Neuronal stem cell (in vitro differentiated cells): ENCODE results near the gene ITSN1.

ENCODE experiments used
- DNase-seq: peaks from one replicate; pipeline ENCODE4 v3.0.0-alpha.2; 2013; ENCODE audit warnings: low spot score
- H2AFZ ChIP-seq: one replicate; pipeline ENCODE4 v1.6.1; 2013; ENCODE audit warnings: mild to moderate bottlenecking, low read length, inconsistent platforms
- H2AK5ac ChIP-seq: 2 replicates; pipeline ENCODE4 v1.6.1; 2013; ENCODE audit warnings: low read depth, mild to moderate bottlenecking, inconsistent platforms, low read length, moderate library complexity, mixed read lengths
- H2BK120ac ChIP-seq: 2 replicates; pipeline ENCODE4 v1.6.1; 2013; ENCODE audit warnings: low read depth, mild to moderate bottlenecking, inconsistent platforms, low read length, moderate library complexity, mixed read lengths
- H2BK12ac ChIP-seq: one replicate; pipeline ENCODE4 v1.6.1; 2013; ENCODE audit warnings: low read length, inconsistent platforms
- H2BK15ac ChIP-seq: 2 replicates; pipeline ENCODE4 v1.6.1; 2013; ENCODE audit warnings: mild to moderate bottlenecking, low read length, inconsistent platforms, mixed read lengths
- H2BK5ac ChIP-seq: one replicate; pipeline ENCODE4 v1.6.1; 2013; ENCODE audit warnings: inconsistent platforms, mild to moderate bottlenecking, low read length, moderate library complexity
- H3K14ac ChIP-seq: one replicate; pipeline ENCODE4 v1.6.1; 2013; ENCODE audit warnings: low read length, inconsistent platforms
- H3K18ac ChIP-seq: 2 replicates; pipeline ENCODE4 v1.6.1; 2013; ENCODE audit warnings: low read length, inconsistent platforms
- H3K23ac ChIP-seq: 2 replicates; pipeline ENCODE4 v1.6.1; 2013; ENCODE audit warnings: low read depth, mild to moderate bottlenecking, mixed read lengths, low read length, inconsistent platforms; ENCODE audit not compliant: poor library complexity
- H3K27ac ChIP-seq: replicated peaks from 3 replicates; pipeline ENCODE4 v1.5.1; 2013; ENCODE audit warnings: low read length, inconsistent platforms
- H3K27me3 ChIP-seq, 3 experiments: 2 replicates each; pipeline ENCODE4 v1.6.1; 2013; ENCODE audit warnings: low read length in 3 of 3, mild to moderate bottlenecking in 2 of 3, inconsistent platforms in 1 of 3, low read depth in 1 of 3, mixed read lengths in 1 of 3, moderate library complexity in 1 of 3; ENCODE audit not compliant: control insufficient read depth in 3 of 3, insufficient read depth in 3 of 3
- H3K36me3 ChIP-seq, 2 donors: replicated peaks in 1 of 2; 2 replicates each; pipeline ENCODE4 v1.6.1; 2013; ENCODE audit warnings: low read length in 2 of 2; ENCODE audit not compliant: control insufficient read depth in 2 of 2, insufficient read depth in 2 of 2
- H3K4ac ChIP-seq: 2 replicates; pipeline ENCODE4 v1.6.1; 2013; ENCODE audit warnings: inconsistent platforms, mild to moderate bottlenecking, low read length, moderate library complexity
- H3K4me1 ChIP-seq, 2 donors: 1 replicate in 1 of 2; 2 replicates in 1 of 2; pipeline ENCODE4 v1.6.1; 2013; ENCODE audit warnings: low read length in 2 of 2, low read depth in 1 of 2; ENCODE audit not compliant: control insufficient read depth in 2 of 2, insufficient read depth in 1 of 2
- H3K4me2 ChIP-seq: one replicate; pipeline ENCODE4 v1.6.1; 2013; ENCODE audit warnings: mild to moderate bottlenecking, low read length, inconsistent platforms; ENCODE audit not compliant: insufficient read depth, poor library complexity, severe bottlenecking
- H3K4me3 ChIP-seq, 2 donors: 2 replicates each; pipeline ENCODE4 v1.5.1; 2013; ENCODE audit warnings: low read length in 2 of 2, mild to moderate bottlenecking in 2 of 2, inconsistent platforms in 1 of 2, moderate library complexity in 1 of 2
- H3K79me1 ChIP-seq: one replicate; pipeline ENCODE4 v1.6.1; 2013; ENCODE audit warnings: low read depth, mild to moderate bottlenecking, inconsistent platforms, low read length, moderate library complexity
- H3K9ac ChIP-seq: one replicate; pipeline ENCODE4 v1.6.1; 2013; ENCODE audit warnings: mild to moderate bottlenecking, low read depth, low read length, inconsistent platforms; ENCODE audit not compliant: poor library complexity
- H3K9me3 ChIP-seq, 2 donors: replicated peaks in 1 of 2; 2 replicates each; pipeline versions ENCODE3 to v1.6.1; 2013; ENCODE audit warnings: low read length in 2 of 2, mild to moderate bottlenecking in 2 of 2, inconsistent platforms in 1 of 2, low read depth in 1 of 2, mixed read lengths in 1 of 2, moderate library complexity in 1 of 2; ENCODE audit not compliant: control insufficient read depth in 2 of 2, insufficient read depth in 1 of 2
- H4K8ac ChIP-seq: one replicate; pipeline ENCODE4 v1.6.1; 2013; ENCODE audit warnings: low read depth, mild to moderate bottlenecking, inconsistent platforms, low read length, moderate library complexity
- H4K91ac ChIP-seq: one replicate; pipeline ENCODE4 v1.6.1; 2013; ENCODE audit warnings: low read length, low read depth, mild to moderate bottlenecking, inconsistent platforms; ENCODE audit not compliant: poor library complexity
- WGBS, 2 donors: extraction: QIAGEN DNeasy Blood & Tissue Kit; methylation state at CpG; one replicate each; pipeline ENCODE4 v1.1.7; 2013; ENCODE audit warnings: missing lambda C conversion rate in 2 of 2, mixed read lengths in 1 of 2; ENCODE audit not compliant: insufficient read length in 2 of 2, insufficient replicate concordance in 1 of 2; ENCODE audit errors: extremely low coverage in 2 of 2; 5-methylcytosine and 5-hydroxymethylcytosine counted together

ITSN1 gene

GRCh38 chr21:33775100-33775828 lies 133.0 kb downstream of the ITSN1 start:
- Histone ChIP-seq H3K23ac (no peak overlapping the region), H3K4me3 (no peak overlapping the region), H3K4me1 (no peaks in the 10 kb centered on the region), H2BK15ac (no peak overlapping the region), H3K14ac (no peak overlapping the region), H2AK5ac (no peak overlapping the region), H3K4ac (no peak overlapping the region), H3K27ac (no peak overlapping the region), H4K8ac (no peak overlapping the region), H3K9ac (no peak overlapping the region), H4K91ac (no peak overlapping the region), H2BK5ac (no peak overlapping the region), H2AFZ (no peak overlapping the region), H3K4me2 (no peak overlapping the region), H3K18ac (no peak overlapping the region), H3K79me1 (no peaks in the 10 kb centered on the region), H3K36me3 (peaks cover 17 to 90% of the 10 kb centered on the region in 2 donors), H2BK120ac (no peak overlapping the region), H3K27me3 (no peaks in the 10 kb centered on the region), H2BK12ac (no peak overlapping the region), H3K9me3 (peaks cover 2 to 20% of the 10 kb centered on the region in 2 donors)
- no CpG with 5 or more reads among the region's 2 CpGs for WGBS, 2 donors
- no peak for DNase-seq

DNA sequence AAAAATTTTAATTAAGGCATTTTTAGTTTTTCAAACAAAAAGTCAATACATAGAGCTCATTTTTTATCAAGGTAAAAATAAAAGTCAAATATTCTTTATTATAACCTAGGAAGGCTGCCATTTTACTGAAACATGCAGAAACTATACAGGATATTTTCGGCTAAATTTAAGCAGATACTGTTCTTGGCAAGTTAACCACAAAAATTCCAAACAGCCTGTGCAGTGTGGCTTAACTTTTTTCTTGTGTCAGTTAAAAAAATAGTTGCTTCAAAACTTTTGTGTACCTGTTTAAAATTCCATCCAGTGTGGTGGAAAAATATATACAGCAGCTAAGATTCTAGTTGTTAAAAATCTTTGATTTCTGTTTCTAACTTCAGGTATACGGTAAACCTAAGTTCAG lies 138.3 kb downstream of the ITSN1 start:
- H3K27me3 ChIP-seq = no peaks in the 10 kb centered on the region
- no peak overlapping the region for H2BK120ac ChIP-seq
- H3K23ac ChIP-seq = no peak overlapping the region
- no peak overlapping the region for H3K27ac ChIP-seq
- no peak overlapping the region for H2AFZ ChIP-seq
- H3K79me1 ChIP-seq = no peaks in the 10 kb centered on the region
- peaks cover 1 to 16% of the 10 kb centered on the region in 2 donors for H3K9me3 ChIP-seq
- no peak overlapping the region for H2AK5ac ChIP-seq
- H3K4me1 ChIP-seq = no peaks in the 10 kb centered on the region
- no peak for DNase-seq
- no peak overlapping the region for H4K8ac ChIP-seq
- no peak overlapping the region for H4K91ac ChIP-seq
- H2BK12ac ChIP-seq = no peak overlapping the region
- no peak overlapping the region for H3K4me2 ChIP-seq
- no peak overlapping the region for H2BK15ac ChIP-seq
- H3K4ac ChIP-seq = no peak overlapping the region
- peaks cover 0 to 93% of the 10 kb centered on the region in 2 donors for H3K36me3 ChIP-seq
- WGBS, 2 donors = no CpG with 5 or more reads among the region's 2 CpGs
- no peak overlapping the region for H2BK5ac ChIP-seq
- no peak overlapping the region for H3K14ac ChIP-seq
- H3K9ac ChIP-seq = no peak overlapping the region
- H3K4me3 ChIP-seq = no peak overlapping the region
- H3K18ac ChIP-seq = no peak overlapping the region

DNA sequence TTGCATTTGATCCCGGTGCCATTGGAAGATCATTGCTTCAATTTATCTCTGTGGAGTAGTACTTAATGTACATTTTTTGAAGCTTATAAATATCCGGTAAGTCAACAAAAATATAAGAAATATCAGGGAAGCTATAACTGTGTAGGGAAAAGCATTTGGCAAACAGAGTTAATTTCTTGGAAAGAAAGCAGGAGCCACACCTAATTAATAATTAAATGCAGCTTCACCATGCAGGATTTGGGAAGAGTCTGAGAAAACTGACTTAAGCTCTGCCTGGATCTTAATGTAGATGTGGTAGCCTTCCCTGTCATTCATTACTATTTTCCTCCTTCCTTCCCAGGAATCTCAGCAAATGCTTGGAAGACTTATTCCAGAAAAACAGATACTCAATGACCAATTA lies 138.8 kb downstream of the ITSN1 start:
- H3K36me3 ChIP-seq = peaks cover 0 to 93% of the 10 kb centered on the region in 2 donors
- H2BK15ac ChIP-seq = no peak overlapping the region

DNA sequence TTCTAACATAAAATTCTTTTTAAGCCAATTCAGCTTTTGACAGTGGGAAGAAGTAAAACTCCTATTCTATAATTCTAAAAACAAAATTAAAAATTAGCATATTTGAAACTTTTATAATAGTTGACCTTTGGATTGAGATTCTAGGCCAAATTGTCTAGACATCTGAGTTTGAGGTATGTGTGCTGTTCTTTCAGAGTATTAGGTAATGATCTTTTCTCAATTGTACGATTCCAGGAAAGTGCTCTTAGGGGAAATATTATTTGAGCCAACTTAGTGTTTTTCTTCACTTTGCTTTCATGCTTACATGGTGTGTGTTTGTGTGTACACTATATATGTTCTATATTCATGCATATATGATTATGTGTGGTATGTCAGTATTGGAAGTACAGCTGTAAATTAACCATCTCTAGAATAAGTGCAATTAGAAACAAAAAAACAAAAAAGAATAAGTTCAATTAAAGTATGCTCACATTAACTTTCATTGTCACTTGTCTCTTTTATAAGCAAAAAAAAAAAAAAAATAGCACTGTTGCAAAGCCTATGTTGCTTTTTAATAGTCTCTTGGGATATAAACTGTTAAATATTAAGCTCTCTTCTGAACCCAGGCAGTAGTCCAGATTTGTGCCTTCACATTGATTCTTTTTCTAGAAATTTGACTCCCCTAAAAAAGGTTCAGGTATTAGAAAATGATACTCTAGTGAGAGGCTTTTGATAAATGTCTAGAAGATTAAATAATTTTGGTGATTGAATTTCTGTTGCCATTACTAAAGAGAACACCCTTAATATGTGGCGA lies 141.1 kb downstream of the ITSN1 start:
- Histone ChIP-seq H2AK5ac (no peak overlapping the region), H3K27me3 (no peaks in the 10 kb centered on the region), H3K23ac (no peak overlapping the region), H3K14ac (no peak overlapping the region), H2AFZ (no peak overlapping the region), H4K91ac (no peak overlapping the region), H3K36me3 (peaks cover 0 to 84% of the 10 kb centered on the region in 2 donors), H3K9me3 (peaks cover 1 to 16% of the 10 kb centered on the region in 2 donors), H3K4me3 (no peak overlapping the region), H3K4me1 (peaks cover 2 to 4% of the 10 kb centered on the region in 2 donors), H3K4me2 (no peak overlapping the region), H2BK12ac (no peak overlapping the region), H3K18ac (no peak overlapping the region), H3K9ac (no peak overlapping the region), H2BK15ac (no peak overlapping the region), H2BK5ac (no peak overlapping the region), H3K79me1 (no peaks in the 10 kb centered on the region), H4K8ac (no peak overlapping the region), H3K4ac (no peak overlapping the region), H2BK120ac (no peak overlapping the region), H3K27ac (no peak overlapping the region)
- no peak for DNase-seq
- WGBS, 2 donors = no CpG with 5 or more reads among the region's 2 CpGs

More for the DNA sequence above, 138.8 kb downstream of the ITSN1 start:
- Histone ChIP-seq H3K18ac (no peak overlapping the region), H3K14ac (no peak overlapping the region), H2BK120ac (no peak overlapping the region), H3K23ac (no peak overlapping the region), H3K27ac (no peak overlapping the region), H3K4me1 (no peaks in the 10 kb centered on the region), H3K79me1 (no peaks in the 10 kb centered on the region), H2BK12ac (no peak overlapping the region), H4K91ac (no peak overlapping the region), H2BK5ac (no peak overlapping the region), H3K4me2 (no peak overlapping the region), H2AK5ac (no peak overlapping the region), H3K9me3 (peaks cover 1 to 16% of the 10 kb centered on the region in 2 donors), H4K8ac (no peak overlapping the region), H3K9ac (no peak overlapping the region), H3K27me3 (no peaks in the 10 kb centered on the region), H3K4ac (no peak overlapping the region), H2AFZ (no peak overlapping the region), H3K4me3 (no peak overlapping the region)
- WGBS, 2 donors = no CpG with 5 or more reads among the region's 2 CpGs
- no peak for DNase-seq
